ENCODE data around the gene EDN3.

Gene EDN3

DNA sequence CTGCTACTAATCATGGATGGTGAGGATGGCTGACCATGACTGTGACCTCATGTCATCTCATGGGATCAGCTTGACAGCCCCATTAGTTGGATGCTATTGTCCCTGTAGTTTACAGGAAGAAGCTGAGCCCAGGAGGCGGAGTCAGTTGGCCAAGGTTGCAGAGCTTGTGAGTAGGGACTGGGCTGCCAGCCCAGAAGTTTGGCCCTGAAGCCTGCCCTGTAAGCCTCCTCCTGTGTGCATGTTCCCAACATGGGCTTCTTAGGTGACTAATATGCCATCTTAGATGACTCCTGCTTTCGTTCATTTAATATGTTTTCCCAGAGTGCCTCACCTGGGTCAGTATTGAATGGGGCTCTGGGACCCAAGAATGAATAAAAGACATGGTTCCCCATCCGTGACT lies 6.9 kb downstream of the EDN3 start:
- no peak for DNase-seq (ENCODE audit: low read depth in 2 of 3, low spot score in 2 of 3)

DNA sequence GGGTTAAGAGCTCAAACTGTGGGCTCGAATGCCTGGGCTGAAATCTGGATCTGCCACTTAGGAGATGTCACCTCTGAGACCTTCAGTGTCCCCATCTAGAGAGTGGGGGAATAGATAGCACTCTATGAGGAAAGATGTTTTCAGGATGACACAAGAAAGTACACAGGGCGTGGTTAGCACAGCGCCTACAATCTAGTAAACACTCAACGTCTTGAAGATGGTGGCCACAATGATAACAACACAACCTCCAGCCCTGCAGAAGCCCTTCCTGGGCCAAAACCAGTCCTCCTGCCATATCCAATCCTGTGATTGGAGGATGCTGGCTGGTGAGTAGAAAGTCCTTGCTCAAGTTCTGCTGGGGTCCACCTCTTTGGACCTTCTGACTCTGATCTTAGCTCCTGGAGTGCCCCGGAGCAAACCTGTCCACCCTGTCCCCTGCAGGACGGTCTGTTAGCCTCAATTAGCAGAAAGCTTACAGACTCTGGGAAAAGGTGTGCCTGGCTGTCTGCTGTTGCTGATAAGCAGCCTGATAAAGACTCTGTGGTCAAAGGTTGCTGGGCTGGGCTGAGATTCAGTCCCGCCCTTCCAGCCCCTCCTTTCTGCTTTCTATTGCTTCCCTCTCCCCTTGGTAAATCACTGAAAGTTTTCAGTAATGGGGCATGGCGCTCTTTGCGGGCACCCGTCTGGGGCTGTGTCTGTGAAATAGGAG lies 8.2 kb downstream of the EDN3 start:
- no peak for DNase-seq (ENCODE audit: low read depth in 2 of 3, low spot score in 2 of 3)

GRCh38 chr20:59309218-59309617 lies 8.8 kb downstream of the EDN3 start:
- DNase-seq (ENCODE audit: low read depth in 2 of 3, low spot score in 2 of 3): no peak

DNA sequence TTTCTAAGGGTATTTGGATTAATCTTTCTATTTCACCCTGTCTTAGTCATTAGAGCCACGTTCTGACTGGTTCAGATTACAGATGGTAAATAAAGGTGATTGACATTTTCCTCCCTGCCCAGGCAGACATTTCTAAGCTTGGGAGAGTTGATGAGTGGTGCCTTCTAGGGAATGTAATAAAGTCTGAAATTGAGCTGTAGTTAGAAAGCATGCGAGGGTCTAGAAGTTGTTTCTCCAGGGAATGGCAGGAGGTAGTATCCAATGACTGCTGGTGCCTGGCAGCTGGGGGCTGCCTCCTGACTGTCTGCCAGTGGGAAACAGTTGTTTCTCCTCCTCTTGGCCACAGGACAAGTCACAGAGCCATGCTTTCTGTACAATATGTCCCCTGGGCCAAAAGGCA lies 14.6 kb downstream of the EDN3 start:
- DNase-seq (ENCODE audit: low read depth in 2 of 3, low spot score in 2 of 3): no peak

DNA sequence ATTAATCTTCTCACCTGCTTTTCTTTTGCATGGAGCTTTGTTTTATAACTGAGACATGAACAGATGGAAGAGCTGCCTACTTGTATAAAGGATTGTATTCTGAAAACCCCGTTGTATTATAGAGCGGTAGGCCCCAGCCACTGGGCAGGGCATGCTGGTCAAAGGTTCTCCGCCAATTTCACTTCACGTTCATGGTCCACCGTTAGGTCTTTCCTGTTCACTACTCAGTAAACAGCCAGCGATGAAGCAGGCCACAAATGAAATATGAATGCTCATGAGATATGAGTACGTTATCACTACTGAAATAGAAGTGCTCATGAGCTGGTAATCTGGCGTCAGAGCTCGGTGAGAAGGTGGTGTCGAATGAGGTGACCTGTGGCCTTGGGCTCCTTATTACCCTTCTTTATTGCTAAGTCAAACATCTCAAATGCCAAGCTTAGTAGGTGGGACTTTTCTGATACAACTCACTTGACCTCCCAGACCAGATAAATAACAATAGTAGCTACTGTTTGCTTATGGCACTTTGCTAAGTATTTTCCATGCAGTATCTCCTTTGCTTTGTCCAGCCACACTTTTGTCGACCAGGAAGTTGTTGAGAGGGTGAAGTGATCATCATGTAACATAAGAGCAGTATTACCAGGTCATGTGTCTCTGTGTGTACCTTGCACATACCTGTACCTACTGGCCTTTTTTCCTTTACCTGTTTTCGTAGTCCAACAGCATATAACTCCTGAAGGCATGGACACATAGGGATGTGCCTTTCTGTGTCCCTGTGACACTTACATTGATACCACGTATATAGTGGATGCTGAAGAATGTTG lies 16.7 kb downstream of the EDN3 start:
- DNase-seq (ENCODE audit: low read depth in 2 of 3, low spot score in 2 of 3): no peak

DNA sequence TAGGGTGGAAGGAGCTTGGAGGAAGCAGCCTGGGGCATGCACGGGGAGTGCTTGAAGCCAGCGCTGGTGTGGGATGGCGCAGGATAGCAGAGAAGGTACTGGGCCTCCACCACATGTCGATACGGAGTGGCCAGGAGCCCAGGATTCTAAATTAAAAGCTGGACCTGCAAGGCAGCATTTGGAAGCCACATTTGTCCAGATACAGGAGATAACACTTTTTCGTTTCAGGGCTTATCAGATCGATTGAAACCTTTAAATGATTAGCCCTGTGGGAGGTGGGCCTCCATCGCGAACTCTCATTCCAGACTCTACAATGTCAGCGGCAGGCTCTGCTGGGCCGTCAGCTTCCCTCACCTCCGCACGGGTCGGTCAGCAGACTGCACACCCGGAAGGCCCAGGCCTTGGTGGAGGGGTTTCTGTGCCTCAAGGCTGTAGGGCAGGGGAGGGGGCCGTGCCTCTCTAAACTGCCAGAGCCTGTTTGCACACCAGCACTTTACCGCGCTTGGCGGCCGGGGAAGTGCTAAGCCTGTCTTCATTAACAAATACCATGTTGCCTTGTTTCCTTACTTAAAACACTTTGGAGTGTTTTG lies 17.9 kb downstream of the EDN3 start:
- no peak for DNase-seq (ENCODE audit: low read depth in 2 of 3, low spot score in 2 of 3)

GRCh38 chr20:59318803-59319202 lies 18.4 kb downstream of the EDN3 start:
- DNase-seq (ENCODE audit: low read depth in 2 of 3, low spot score in 2 of 3): no peak

- no peak for DNase-seq (ENCODE audit: low read depth in 2 of 3, low spot score in 2 of 3)
Observed at GRCh38 chr20:59320426-59320825, 20.0 kb downstream of the EDN3 start.

- DNase-seq (ENCODE audit: low read depth in 2 of 3, low spot score in 2 of 3): no peak
Observed at GRCh38 chr20:59320854-59321647, 20.6 kb downstream of the EDN3 start.

DNA sequence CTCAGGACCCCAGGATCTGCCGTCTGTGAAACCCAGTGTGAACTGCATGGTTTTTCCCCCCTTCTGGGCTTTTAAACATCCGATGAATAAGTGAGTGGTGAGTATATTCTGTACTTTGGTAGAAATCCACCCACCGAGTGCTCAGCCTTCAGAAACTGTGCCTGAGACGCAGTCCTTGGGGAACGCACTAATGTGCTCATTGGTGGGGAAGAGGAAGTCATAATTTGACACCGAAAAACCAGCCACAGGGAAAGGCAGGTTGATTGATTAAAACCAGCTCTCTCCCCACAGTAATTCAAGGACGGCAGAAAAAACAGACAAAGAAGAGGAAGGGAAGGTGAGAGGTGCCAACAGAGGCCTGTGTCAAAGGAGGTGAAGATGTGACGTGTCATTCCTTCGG lies 21.7 kb downstream of the EDN3 start:
- no peak for DNase-seq (ENCODE audit: low read depth in 2 of 3, low spot score in 2 of 3)

DNA sequence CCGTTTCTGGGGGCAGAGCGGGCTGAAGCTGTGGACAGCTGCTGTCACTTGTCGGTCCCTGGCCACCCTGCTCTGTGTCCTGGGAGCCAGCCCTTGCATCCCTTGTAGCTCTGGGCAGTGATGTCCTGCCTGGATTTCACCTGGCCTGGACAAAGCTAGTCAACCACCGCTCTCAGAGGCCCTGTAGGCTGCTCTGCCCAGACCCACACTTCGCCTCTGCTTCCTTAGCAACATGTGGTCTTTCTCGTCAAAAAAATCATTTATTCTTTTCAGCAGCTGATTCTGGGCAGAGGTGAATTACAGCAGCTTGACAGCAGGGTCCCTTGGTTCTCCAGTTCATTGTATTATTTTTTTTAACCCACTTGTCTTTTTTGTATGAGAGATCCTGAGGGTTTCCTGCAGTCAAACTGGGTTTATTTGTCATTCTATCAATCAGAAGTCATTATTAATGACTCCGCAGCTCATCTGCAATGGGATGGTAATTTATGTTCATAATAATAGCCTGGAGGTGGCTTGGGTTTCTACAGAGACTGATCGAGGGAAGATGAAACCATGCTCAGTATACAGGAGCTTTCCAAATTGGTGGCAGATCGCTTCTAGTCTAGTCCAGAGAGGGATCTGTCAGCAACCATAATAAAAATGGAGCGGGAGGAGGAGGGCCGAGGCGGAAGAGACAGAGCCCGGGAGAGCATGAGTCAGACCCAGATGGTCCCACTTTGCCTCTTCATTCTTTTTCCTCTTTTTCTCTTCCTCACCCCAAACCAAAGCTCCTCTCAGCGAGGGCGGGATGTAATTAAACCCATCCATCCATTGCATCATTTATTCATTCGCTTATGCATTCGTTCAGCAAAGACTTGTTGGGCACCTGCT lies 22.4 kb downstream of the EDN3 start:
- no peak for DNase-seq (ENCODE audit: low read depth in 2 of 3, low spot score in 2 of 3)

DNA sequence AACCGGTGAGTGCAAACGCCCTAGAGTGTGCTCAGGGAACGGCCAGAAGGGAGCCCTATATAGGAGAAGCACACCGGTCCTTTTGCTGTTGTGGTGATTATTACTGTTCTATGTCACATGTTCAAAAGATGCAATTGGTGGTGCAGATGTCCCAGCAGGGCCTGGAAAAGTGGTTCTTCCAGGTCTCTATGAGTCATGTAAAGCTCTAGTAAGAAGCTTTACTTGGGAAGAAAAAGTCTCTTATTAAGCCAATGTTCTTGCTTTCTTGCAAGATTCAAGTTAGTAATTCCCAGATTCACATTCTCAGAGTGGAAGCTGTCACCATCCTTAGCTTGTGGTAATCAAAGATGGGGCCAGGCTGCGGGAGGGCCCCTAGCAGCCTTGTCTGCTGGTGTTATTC lies 23.3 kb downstream of the EDN3 start:
- DNase-seq (ENCODE audit: low read depth in 2 of 3, low spot score in 2 of 3): no peak

GRCh38 chr20:59324521-59325141 lies 24.2 kb downstream of the EDN3 start:
- DNase-seq (ENCODE audit: low read depth in 2 of 3, low spot score in 2 of 3): no peak

DNA sequence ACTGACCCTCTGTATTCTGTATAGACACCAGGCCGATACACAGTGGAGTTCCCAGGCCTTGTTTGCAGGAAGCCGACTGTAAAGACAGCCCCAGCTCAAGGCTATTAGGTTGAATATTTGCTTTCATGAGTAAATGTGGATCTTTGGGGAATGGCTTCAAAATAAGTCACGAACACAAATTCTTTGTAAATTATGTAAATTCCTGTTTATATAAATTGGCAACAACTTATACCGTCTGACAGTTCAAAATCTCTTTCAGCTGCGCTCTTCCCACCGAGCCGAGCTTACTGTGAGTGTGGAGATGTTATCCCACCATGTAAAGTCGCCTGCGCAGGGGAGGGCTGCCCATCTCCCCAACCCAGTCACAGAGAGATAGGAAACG lies 24.7 kb downstream of the EDN3 start:
- DNase-seq (ENCODE audit: low read depth in 2 of 3, low spot score in 2 of 3): no peak

DNA sequence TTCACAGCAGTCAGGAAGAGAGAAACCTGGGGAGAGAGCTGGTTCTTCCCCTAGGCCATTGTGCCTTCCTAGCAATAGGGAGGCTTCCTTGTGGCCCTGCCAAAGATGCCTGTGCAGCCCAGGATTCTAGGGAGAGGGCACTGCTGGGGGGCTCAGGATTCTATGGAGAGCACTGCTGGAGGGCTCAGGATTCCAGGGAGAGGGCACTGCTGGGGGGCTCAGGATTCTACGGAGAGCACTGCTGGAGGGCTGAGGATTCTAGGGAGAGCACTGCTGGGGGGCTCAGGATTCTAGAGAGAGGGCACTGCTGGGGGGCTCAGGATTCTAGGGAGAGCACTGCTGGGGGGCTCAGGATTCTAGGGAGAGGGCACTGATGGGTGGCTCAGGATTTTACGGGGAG lies 25.8 kb downstream of the EDN3 start:
- DNase-seq (ENCODE audit: low read depth in 2 of 3, low spot score in 2 of 3): no peak

DNA sequence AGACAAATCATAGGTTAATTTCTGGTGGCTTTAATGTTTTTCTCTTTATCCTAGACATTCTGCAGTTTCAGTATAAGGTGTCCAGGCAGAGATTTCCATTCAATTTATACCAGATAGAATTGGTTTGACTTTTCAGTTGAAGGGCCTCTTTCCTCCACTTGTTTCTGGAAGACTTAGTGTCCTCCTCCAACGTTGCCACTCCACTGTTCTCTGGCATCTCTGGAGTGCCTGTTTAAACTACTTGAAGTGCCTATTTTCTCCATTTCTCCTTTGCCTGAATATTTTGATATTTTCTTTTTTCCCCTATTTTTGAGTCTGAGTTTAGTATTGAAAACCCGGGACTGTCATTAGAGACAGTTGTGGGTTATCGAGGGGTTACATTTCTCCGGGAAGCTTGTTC lies 27.7 kb downstream of the EDN3 start:
- no peak for DNase-seq (ENCODE audit: low read depth in 2 of 3, low spot score in 2 of 3)

DNA sequence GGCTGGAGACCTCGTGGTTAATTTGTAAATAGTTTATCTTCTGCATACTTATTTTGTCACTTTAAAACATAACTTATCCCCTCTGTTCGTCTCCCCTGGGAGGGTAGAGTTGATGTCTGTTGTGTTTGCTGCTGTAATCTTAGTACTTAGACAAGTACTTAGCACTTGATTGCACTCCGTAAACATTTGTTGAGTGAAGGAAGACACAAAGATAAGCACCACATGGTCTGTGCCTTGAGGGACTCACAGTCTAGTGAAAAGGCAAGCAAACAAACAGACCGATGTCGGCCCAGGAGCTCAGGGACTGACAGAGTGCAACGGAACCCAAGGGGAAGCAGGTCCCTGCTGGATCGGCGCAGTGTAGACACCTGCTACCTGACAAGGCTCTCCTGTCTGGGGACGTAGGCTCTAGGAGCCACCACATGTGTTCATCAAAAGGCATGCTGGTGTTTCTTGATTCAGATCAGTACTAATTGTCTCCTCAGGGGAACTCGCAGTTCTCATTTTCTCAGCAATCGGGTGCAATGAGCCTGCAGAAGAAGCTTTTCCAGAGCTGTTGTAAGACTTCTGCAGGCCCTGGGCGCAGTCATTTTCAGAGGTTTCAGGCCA lies 31.4 kb downstream of the EDN3 start:
- DNase-seq (ENCODE audit: low read depth in 2 of 3, low spot score in 2 of 3): no peak

- DNase-seq (ENCODE audit: low read depth in 2 of 3, low spot score in 2 of 3): no peak
Observed at GRCh38 chr20:59333260-59333845, 32.9 kb downstream of the EDN3 start.

GRCh38 chr20:59333951-59334350 lies 33.5 kb downstream of the EDN3 start:
- no peak for DNase-seq (ENCODE audit: low read depth in 2 of 3, low spot score in 2 of 3)
